Left kidney (tissue), 2 donors: ENCODE data around the gene CCDC93. TPM values are rescaled to one million over a fixed set of nuclear protein-coding genes. Genes with fewer than 3 reads are reported as not detected.
"Not testable (repeated sequence)": the region's sequence is repeated elsewhere in the genome, so short reads cannot be mapped to it uniquely, and the experiment has no call there.

Experiments
- DNase-seq: peaks from one replicate; pipeline ENCODE4 v3.0.0-alpha.2; 2013
- polyA plus RNA-seq: library from polyadenylated mRNA; unstranded; fragments of 120-200 nt; gene quantifications from one replicate; pipeline ENCODE4 v1.2.1, GENCODE V29; 2013; ENCODE audit not compliant: insufficient read length

The CCDC93 gene
- polyA plus RNA-seq, 1 donor, result 58.9 TPM

- no peak for DNase-seq
Observed at GRCh38 chr2:117956036-117956796, 57.7 kb downstream of the CCDC93 start.

GRCh38 chr2:117953231-117953630 is 60.6 kb downstream of the CCDC93 start:
- DNase-seq, result no peak

DNA sequence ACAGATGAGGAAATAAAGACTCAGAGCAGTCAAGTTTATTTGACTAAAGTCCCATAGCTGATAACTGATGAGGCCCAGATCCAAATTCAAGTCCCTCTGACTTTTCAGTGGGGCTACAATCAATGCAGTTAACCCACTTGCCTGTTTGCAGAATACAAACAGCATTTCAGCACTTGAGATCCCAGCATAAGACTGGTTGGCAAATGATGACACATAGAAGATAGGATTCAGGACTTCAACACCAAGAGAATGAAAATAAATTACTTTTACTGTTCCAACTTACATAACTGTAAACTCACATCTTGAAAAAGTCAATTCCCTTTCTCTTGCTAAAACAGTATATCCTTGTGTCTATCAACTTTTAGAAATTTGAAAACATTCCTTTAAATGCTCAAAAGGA is 61.2 kb downstream of the CCDC93 start:
- DNase-seq, result no peak

DNA sequence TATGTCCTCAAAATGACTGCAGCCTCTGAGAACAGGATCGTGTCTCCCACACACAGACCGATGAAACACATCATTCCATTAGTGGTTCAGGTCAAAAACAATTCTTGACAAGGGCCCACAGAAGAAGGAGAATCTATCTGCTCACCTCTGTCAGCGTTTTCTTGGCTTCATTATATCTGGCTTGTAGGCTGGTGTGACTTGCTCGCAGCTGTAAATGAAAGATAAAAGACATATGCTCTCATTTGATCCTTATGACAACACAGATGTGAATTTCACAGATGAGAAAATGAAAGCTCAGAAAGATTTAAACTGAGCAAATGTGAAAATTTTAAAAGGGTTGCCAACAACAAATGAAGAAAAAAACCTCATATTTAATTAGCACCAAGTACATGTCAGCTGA is 61.6 kb downstream of the CCDC93 start:
- no peak for DNase-seq

DNA sequence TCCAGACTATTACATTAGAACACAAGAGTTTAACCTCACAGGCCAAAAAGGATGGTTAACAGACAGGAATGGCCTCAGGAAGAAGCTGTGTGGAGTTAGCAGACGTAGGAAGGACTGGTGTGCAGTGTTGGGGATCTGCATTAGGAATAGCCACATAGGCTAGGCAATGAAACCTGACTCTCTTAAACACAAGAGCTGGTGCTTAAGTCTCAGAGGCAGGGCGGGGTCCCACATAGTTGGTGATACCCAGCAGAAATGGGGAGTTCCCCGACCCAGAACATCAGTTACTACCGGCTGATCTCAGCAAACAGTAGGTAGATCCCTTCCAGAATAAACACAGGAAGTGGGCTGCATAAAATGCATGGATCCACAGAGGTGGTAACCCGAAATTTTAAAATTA is 64.1 kb downstream of the CCDC93 start:
- no peak for DNase-seq

GRCh38 chr2:117948615-117949014 is 65.3 kb downstream of the CCDC93 start:
- no peak for DNase-seq

DNA sequence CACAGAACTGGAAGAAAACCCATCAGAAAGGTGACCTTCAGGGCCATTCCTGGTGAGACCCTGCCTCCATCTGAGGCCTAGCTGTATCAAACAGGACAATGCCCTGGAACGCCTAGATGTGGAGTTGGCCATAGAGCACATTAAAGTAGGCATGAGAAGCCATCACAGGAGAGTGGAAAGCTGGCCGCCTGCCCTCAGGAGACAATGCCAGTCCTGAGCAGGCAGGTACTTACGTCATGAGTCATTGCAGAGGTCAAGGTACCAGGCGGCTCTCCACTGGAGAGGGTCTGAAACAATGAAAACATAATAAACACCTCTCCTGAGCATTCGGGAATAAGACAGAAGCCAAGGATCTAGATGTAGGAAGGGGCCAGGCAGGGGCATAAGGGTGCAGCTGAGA is 68.6 kb downstream of the CCDC93 start:
- DNase-seq, result no peak

DNA sequence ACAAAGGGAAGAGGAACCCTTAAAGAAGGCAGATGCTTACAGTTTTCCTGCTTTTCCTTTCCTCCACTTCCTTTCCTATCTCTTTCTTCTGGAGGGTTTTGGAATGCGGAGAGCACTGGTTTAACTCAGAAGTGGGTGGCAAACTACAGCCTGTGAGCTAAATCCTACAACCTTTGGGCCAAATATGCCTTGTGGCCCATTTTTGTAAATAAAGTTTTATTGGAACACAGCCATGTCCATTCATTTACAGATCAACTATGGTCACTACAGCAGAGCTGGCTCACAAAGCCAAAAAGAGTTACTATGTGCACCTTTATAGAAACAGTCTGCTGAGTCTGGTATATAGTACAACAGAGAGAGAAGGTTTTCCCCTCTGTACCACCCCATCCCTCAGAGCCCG is 69.1 kb downstream of the CCDC93 start:
- no peak for DNase-seq

DNA sequence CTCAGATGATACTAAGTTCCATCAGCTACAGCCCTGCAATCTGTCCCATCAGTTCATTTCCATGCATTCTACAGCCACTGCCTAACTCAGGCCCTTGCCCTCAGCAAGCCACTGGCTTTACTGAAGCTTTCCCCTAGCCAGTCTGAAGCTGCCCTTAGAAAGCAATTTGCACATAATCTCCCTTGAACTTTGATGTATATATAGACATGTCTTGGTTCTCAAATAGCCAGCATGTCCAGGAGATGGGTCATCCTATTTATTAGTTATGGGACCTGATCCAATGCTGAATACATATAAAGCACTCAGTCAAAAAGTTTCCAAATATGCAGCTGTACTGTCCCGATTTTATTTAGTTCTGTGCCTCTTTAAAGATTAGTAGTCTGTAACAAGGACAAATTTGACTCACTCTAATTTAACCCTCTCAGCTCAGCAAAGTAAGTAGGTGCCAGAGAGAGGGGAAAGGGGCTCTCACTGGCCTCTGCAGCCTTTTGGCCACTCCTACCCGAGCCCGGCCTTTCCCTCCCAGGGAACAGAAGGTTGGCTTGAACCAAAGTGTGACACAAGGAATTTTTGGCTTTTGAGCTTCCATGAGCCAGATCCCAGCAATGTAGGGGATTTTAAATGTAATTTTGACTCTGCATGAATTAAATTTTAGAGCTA is 70.7 kb downstream of the CCDC93 start:
- no peak for DNase-seq

DNA sequence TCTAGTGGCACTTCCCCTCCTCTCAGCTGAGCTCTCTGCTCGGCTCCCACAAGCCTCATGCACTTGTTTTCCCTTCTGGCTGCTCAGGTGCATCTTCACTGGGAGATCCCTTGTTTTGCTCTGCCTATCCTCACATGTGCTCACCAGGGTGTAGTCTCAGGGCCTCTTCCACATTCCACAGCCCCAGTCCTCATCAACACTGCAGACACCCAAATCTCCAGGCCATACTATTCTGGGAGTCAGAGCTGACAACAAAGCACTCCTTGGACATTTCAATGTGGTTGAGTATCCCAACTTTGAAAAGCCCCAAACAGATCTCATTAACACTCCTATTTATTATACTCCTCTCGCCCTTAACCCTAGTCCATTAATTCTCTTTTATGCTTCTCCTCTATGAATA is 71.3 kb downstream of the CCDC93 start:
- no peak for DNase-seq

DNA sequence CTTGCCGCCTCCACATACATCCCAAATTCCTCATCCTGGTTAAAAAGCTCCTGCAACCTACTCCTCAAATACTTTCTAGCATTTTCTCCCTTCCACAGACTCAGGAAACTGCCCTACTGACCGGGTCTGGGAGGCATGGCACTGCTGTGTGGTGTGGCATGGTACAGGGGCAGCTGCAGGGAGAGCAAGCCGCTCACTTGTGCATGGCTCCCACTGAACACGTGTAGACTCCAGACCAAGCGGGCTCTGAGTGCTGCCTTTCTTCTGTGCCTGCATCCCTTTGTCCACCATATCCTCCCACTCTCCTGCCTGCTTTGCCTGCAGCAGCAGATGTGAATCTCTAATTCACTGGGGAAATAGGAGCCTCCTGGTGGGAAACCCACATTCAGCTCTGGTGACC is 72.2 kb downstream of the CCDC93 start:
- DNase-seq, result no peak

DNA sequence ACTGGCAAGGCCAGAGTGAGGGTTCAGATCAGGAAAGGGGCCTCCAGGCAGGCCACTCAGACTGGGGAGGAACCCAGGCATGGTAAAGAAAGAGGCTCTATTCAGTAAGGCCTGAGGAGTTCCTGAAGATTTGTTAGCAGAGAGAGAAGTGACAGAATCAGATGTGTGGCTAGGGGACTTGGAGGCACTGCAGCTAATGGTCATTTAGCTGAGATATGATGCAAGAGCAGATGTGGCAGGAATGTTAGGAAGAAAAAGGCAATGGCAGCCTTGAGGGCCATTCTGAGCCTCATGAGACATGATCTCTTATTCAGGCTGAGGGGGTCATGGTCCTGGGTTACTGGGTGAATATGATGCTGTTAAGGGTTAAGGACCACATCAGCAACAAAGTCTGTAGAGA is 73.4 kb downstream of the CCDC93 start:
- no peak for DNase-seq

GRCh38 chr2:117938611-117939010 is 75.3 kb downstream of the CCDC93 start:
- no peak for DNase-seq

- DNase-seq, result no peak
Observed at GRCh38 chr2:117936871-117937428, 76.9 kb downstream of the CCDC93 start.

- DNase-seq, result no peak
Observed at GRCh38 chr2:117935954-117936353, 77.9 kb downstream of the CCDC93 start.

- no peak for DNase-seq
Observed at GRCh38 chr2:117935456-117935855, 78.4 kb downstream of the CCDC93 start.

DNA sequence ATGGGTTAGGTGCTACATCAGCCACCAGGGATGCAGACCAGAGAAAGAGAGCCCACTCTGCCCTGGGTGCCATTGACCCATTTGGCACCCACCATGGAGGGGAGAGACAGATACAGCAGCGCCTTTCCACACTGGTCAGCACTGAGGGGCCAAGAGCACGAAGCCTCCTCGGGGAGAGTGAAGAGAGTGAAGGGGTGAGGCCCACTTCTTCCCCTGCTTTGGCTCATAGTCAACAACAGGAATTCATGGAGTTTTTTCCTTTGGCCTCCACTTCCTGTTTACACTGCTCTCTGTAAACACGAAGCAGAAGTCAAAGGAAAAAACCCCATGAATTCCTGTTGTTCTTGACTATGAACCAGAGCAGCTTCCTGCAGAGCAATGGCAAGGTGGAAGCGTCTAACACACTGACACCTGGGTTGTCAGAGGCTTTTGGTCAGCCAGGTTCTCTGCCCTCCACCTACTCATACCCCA is 80.0 kb downstream of the CCDC93 start:
- no peak for DNase-seq

DNA sequence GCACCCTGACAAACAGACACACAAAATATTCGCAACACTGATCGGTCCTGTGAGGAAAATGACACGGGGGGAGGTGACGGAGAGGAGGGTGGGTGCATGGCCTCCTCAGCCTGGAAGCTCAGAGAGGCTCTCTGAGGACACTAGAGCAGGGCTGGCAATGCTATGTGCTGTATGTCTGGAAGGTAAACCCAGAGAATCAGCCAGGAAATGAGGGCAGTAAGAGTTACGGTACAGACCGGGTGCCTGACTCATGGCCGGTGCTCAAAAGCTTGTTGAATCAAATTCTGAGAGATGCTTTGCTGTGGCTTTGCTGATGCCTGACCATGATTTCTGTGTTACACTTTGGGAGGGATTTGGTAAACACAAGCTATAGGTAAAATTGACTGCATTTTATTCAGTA is 81.9 kb downstream of the CCDC93 start:
- DNase-seq, result no peak

GRCh38 chr2:117931266-117931665 is 82.6 kb downstream of the CCDC93 start:
- DNase-seq, result no peak

DNA sequence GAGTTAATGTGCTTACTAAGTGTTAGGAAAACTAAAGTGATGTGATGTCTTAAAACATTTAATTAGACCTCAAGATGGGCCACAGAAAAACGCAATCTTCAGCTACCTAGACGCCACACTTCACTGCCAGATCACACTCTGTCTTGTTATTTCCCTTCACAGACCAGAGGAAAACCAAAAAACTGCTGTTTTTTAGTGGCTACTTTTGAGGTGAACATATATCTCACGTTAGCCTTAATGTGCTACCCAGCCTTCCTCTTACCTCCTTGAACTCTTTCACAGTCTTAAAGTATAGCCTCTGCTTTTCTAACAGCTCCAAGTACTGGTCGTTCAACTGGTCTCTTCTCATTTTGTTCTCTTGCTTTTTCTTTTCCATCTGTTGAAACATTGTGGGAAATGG is 83.1 kb downstream of the CCDC93 start:
- no peak for DNase-seq

- not testable (repeated sequence) for DNase-seq
Observed at GRCh38 chr2:117923471-117923870, 90.4 kb downstream of the CCDC93 start.

- no peak for DNase-seq
Observed at GRCh38 chr2:117921520-117921919, 92.3 kb downstream of the CCDC93 start.

- no peak for DNase-seq
Observed at GRCh38 chr2:117918608-117919007, 95.3 kb downstream of the CCDC93 start.
